ENCODE data around the gene NPW. TPM values are rescaled to one million over a fixed set of nuclear protein-coding genes. Genes with fewer than 3 reads are reported as not detected.

The NPW gene
- total and polyA plus RNA-seq, 9 of the 15 experiments (the other 6 are each of a cell fraction or from before 2014, with no cell fraction given): 0.14 to 4.0 (median 2.6) TPM; not detected in 4

GRCh38 chr16:2004795-2005517 is 14.6 kb upstream of the NPW start:
- no peak overlapping the region for H3K4me3 ChIP-seq
- 83% methylated on average over 17 of the region's 34 CpGs for WGBS (ENCODE audit: insufficient coverage, low coverage, missing lambda C conversion rate)
- TF ChIP-seq ERF (CRISPR knock-in tag; IDR thresholded peaks at IDR 0.05): no peak
- no peak for TF ChIP-seq MIER1 (IDR thresholded peaks at IDR 0.05; ENCODE audit: low read depth)
- no peak for TF ChIP-seq CCNT2 (IDR thresholded peaks at IDR 0.05; ENCODE audit: borderline replicate concordance, extremely low read depth, insufficient read length, low read depth, low read length)
- no peak for TF ChIP-seq CCAR2 (IDR thresholded peaks at IDR 0.05; ENCODE audit: low read depth, low read length)
- no peak for TF ChIP-seq ZNF696 (CRISPR knock-in tag; conservative IDR thresholded peaks at IDR 0.05)
- TF ChIP-seq POLR2G (IDR thresholded peaks at IDR 0.05; ENCODE audit: low read depth, low read length): peak; percentile 69
- TF ChIP-seq ZEB2 (IDR thresholded peaks at IDR 0.05): no peak
- no peak for TF ChIP-seq KHSRP (IDR thresholded peaks at IDR 0.05)
- TF ChIP-seq XRCC3 (IDR thresholded peaks at IDR 0.05): no peak
- TF ChIP-seq HES1 (IDR thresholded peaks at IDR 0.05; ENCODE audit: low read depth): no peak
- no peak for TF ChIP-seq ZNF280B (CRISPR knock-in tag; IDR thresholded peaks at IDR 0.05)
- peak; percentile 9; the same call in 1 of the 2 replicates for TF ChIP-seq RBM14 (IDR thresholded peaks at IDR 0.05; ENCODE audit: borderline replicate concordance, insufficient read depth, low read depth, low read length)
- TF ChIP-seq GABPB2 (CRISPR knock-in tag; conservative IDR thresholded peaks at IDR 0.05): no peak
- peak; percentile 56 for TF ChIP-seq RBFOX2 (IDR thresholded peaks at IDR 0.05; ENCODE audit: low read depth, low read length)
- no peak for TF ChIP-seq FOXA1 (IDR thresholded peaks at IDR 0.05; ENCODE audit: borderline replicate concordance)
- peak; percentile 67 for TF ChIP-seq ZBTB33 (CRISPR knock-in tag; IDR thresholded peaks at IDR 0.05)
- H3K4me1 ChIP-seq (replicated peaks in 1 of 2; ENCODE audit: control insufficient read depth in 2 of 2, insufficient read depth in 2 of 2, low read length in 2 of 2): peaks cover 20 to 94% of the 10 kb centered on the region in 2 experiments
- DNase-seq (ENCODE audit: extremely low read depth in 1 of 4, low spot score in 3 of 4) (no peak), FAIRE-seq (no peak), ATAC-seq (no peak)
- intact Hi-C loops (cut with micrococcal nuclease) (no loop called here), in situ Hi-C loops (cut with MboI) (no loop called here)
- BruUV-seq (replicated peaks): no TSS peak
- H3K36me3 ChIP-seq (ENCODE audit: control insufficient read depth, insufficient read depth, low read length): peaks cover 79% of the 10 kb centered on the region; the same call in 2 of the 3 replicates
- H3K9me3 ChIP-seq (replicated peaks; ENCODE audit: control insufficient read depth, insufficient read depth, low read depth, low read length): no peaks in the 10 kb centered on the region
- no peak overlapping the region for H3K4me2 ChIP-seq (ENCODE audit: insufficient read depth, low read length)
- no peak overlapping the region for H2AFZ ChIP-seq (ENCODE audit: low read depth, low read length)
- peak overlapping the region in 1 of 2 experiments; percentile 80; a peak in 2 of 4 replicates for H3K9ac ChIP-seq (ENCODE audit: insufficient read depth in 1 of 2, low read depth in 2 of 2, low read length in 2 of 2)
- ChIA-PET POLR2A (interaction anchor here (0.5 to 3.0 kb wide), 10 partner anchors 9 to 511 kb away, joined by 3 to 12 read pairs (median 4); partner anchors contain the start of genes ECI1 and TRAF7), CTCF (ENCODE audit: low intra/inter-chr PET ratio) (interaction anchor here (0.8 kb wide), 1 partner anchor 149 kb away, joined by 4 read pairs; no protein-coding TSS in a partner anchor)
- H4K20me1 ChIP-seq (replicated peaks; ENCODE audit: control insufficient read depth, insufficient read depth, low read length): peaks cover 46% of the 10 kb centered on the region
- no peak overlapping the region for H3K27ac ChIP-seq (ENCODE audit: extremely low read depth, low read depth, low read length)
- H3K27me3 ChIP-seq (ENCODE audit: control insufficient read depth in 2 of 2, insufficient read depth in 2 of 2, low read length in 2 of 2): no peaks in the 10 kb centered on the region
- peaks cover 73% of the 10 kb centered on the region for H3K79me2 ChIP-seq (ENCODE audit: control insufficient read depth, insufficient read depth, low read length)
- H3K9me1 ChIP-seq (ENCODE audit: control insufficient read depth, insufficient read depth, low read length): peaks cover 19% of the 10 kb centered on the region

Measured in K562 (cell line).